HG02642 (cell line): ENCODE data around the gene SLC5A12.
"Not testable (repeated sequence)": the region's sequence is repeated elsewhere in the genome, so short reads cannot be mapped to it uniquely, and the experiment has no call there.

Experiments
- ATAC-seq: cut with Tn5 transposase; IDR thresholded peaks from one replicate; pipeline ENCODE4 v1.9.1; 2021; ENCODE audit warnings: mild to moderate bottlenecking; ENCODE audit not compliant: unreplicated experiment, poor library complexity

Gene SLC5A12

DNA sequence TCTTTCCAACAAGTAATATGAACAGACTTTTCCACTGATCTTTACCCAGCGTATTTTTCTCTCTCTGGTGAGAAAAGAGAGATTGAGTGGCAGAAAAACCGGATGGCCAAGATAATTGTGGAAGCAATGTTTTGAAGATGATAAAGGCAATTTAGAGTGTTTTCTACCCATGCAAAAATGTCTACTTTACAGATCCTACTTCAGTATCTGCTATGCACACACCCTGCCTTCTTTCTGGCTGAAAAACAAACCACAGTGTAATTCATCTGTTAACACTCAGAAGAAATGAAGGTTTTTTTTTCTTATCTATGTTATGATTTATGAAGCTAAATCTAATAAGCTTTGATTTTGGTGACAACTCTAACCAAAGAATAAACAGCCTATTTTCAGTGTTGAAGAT is 56.8 kb downstream of the SLC5A12 start:
- ATAC-seq, result no peak

GRCh38 chr11:26662916-26663315 is 58.9 kb downstream of the SLC5A12 start:
- no peak for ATAC-seq

- no peak for ATAC-seq
Observed at GRCh38 chr11:26655287-26655686, 66.6 kb downstream of the SLC5A12 start.

DNA sequence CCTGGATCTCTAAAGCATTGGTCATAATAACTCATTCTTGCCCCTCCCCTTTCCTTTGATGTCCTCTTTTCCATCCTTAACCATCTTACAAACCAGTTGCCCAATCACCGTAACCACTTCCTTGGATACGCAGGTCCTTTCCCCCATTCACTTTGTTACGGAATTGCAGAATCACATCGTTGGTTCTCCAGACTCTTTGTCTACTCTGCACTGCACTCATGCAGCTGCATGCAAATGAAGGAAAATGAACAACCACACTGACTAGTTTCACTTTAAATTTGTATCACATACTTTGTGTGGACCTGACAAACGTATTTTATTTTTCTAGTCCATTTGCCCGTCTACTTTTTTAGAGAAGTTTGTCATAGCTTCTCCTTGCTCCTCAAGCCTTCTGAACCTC is 69.9 kb downstream of the SLC5A12 start:
- ATAC-seq, result no peak

- peak; percentile 99 for ATAC-seq
Observed at GRCh38 chr11:26649884-26650283, 72.0 kb downstream of the SLC5A12 start.

GRCh38 chr11:26643314-26643713 is 78.5 kb downstream of the SLC5A12 start:
- not testable (repeated sequence) for ATAC-seq

DNA sequence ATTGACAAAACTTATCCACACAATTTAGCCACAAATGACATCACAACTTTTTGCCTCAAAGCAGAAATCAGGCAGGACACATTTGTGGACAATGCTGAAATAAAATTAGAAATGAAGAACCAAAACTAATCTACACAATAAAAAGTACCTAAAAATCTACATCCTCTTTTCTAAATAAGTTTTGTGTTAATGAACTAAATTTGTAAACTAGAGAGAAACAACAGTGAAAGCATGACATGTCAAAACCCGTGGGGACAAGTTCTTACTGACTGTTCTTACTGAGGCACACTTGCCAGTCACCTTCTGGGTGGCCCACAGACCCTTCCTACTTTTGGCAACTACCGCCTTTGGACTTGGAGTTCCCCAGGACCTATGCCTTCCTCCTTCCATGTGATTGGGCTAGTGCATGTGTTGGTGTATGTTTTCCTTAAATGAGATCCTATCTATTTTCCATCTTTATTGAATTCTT is 89.1 kb downstream of the SLC5A12 start:
- peak; percentile 79 for ATAC-seq

DNA sequence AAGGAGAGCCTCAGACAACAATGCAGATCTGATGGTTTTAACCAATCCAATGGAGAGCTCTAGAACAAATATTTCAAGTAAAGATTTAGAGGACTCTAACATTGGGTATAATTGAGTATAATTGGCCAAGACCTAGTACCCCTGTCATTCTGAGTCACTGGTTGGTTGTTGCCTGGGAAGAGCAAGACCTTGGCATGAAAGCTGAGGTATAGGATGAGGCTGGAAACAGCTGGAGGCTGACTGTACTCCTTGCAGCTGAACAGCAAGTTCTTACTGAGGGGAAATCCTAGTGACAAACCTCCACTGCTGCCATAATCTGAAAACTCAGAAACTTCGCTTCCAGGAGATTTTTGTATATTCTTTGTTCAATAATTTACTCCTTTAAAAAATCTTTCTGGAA is 95.5 kb downstream of the SLC5A12 start:
- ATAC-seq, result no peak

DNA sequence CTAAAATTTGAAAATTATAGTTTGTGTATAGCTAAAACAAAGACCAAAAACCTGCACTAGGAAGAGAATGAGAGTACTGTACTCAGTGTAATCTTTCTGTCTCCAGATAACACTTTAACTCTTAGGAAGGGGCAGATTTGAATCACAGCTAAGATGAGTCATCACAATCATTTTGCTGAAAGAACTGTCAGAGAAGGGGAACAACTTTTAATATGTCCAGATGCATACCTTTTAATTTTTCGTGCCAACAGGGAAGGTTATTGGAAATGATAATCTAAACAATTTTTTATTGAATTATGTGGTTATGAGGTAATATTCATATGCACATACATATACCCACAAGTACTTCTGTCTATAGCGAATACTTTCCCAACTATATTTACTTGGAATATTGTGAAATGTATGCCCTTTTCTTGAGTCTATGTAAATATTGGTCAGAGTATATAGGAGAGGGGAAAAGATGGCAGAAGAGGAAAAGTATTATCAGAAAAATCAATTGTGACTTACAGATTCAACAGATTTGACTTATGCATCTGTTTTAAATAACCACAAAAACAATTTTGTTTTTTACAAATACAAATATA is 98.7 kb downstream of the SLC5A12 start:
- ATAC-seq, result no peak

- no peak for ATAC-seq
Observed at GRCh38 chr11:26622181-26622580, 99.7 kb downstream of the SLC5A12 start.

GRCh38 chr11:26621132-26621531 is 100.7 kb downstream of the SLC5A12 start:
- ATAC-seq, result no peak

DNA sequence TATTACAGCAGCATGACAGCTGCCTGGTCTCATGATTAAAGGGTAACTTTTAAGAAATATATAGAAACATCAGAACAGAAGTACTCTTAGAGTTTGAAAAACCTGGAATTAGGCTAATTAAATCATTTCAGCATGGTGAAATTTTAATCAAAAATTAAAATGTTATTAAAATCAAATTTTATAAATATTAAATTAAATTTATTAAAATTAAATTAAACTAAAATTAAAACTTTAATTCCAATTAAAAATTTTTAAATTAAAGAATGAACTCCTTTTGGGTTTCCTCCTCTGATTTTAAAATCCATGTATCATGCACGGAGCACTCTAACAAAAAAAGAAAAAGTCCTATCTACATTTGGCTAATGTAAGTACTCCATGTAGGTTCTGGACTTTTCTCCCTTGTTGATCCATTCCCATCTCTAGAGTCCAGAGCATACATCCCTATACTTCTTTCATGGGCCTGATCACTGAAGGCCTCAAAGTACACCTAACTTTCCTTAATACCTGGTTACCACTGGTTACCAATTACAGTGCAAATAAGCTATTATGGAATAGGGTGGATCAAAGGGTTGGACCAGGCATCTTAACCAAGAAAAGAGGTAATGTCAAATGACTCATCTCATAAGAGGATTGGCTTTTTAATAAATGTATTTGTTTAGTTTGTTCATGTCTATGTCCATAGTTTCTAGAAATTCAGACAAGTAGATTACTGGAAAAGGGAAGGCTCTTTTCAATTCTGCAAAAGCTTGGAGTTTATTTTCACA is 101.4 kb downstream of the SLC5A12 start:
- no peak for ATAC-seq

DNA sequence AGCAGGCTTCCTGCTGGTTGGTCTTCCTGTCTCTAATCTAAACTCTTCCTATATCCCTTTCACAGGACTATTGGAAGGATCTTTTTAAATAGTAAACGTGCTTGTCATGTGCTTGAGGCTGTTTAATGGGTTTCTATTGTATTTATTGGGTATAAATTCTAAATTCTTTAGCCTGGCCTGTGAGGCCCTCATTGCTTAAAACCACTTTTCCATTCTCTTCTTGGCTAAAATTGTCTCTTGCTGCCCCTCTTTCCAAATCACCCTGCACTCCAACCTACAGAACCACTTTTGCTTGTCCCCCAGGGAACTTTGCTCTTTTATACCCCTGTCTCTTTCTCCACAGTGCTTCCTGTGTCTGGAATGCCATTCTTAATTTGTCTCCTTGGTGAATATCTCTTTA is 103.4 kb downstream of the SLC5A12 start:
- ATAC-seq, result no peak
